Hepatocyte (in vitro differentiated cells): ENCODE data around the gene GSPT1. TPM values are rescaled to one million over a fixed set of nuclear protein-coding genes. Genes with fewer than 3 reads are reported as not detected.
A peak's percentile ranks its signal among the peaks of the same experiment; 100 is the strongest.
"Not testable (repeated sequence)": the region's sequence is repeated elsewhere in the genome, so short reads cannot be mapped to it uniquely, and the experiment has no call there.

Experiments
- DNase-seq: peaks from one replicate; pipeline ENCODE4 v3.0.0-alpha.2; 2016; ENCODE audit warnings: low spot score
- H2AFZ ChIP-seq: fragments of 200-600 bp; sonication (generic); 2 replicates; pipeline ENCODE4 v1.6.0; 2016; ENCODE audit warnings: antibody characterized with exemption, mild to moderate bottlenecking
- H3K27ac ChIP-seq: fragments of 200-600 bp; sonication (generic); 2 replicates; pipeline ENCODE4 v1.5.1; 2016; ENCODE audit warnings: mild to moderate bottlenecking
- H3K27me3 ChIP-seq: fragments of 200-600 bp; sonication (generic); 2 replicates; pipeline ENCODE4 v1.6.1; 2016
- H3K36me3 ChIP-seq: fragments of 200-600 bp; sonication (generic); replicated peaks from 2 replicates; pipeline ENCODE4 v1.5.1; 2016; ENCODE audit warnings: low read depth; ENCODE audit not compliant: insufficient read depth
- H3K4me1 ChIP-seq: fragments of 200-600 bp; sonication (generic); 2 replicates; pipeline ENCODE4 v1.5.1; 2016; ENCODE audit warnings: mild to moderate bottlenecking, moderate library complexity; ENCODE audit not compliant: insufficient read depth
- H3K4me2 ChIP-seq: fragments of 200-600 bp; sonication (generic); 2 replicates; pipeline ENCODE4 v1.6.0; 2016
- H3K4me3 ChIP-seq: fragments of 200-600 bp; sonication (generic); 2 replicates; pipeline ENCODE4 v1.5.1; 2016; ENCODE audit warnings: mild to moderate bottlenecking
- H3K79me2 ChIP-seq: fragments of 200-600 bp; sonication (generic); 2 replicates; pipeline ENCODE4 v1.6.0; 2017; ENCODE audit warnings: mild to moderate bottlenecking
- H3K9me2 ChIP-seq: fragments of 200-600 bp; sonication (generic); replicated peaks from 2 replicates; pipeline ENCODE4 v1.6.0; 2017; ENCODE audit warnings: mild to moderate bottlenecking; ENCODE audit not compliant: insufficient read depth
- H3K9me3 ChIP-seq: fragments of 200-600 bp; sonication (generic); 2 replicates; pipeline ENCODE4 v1.5.1; 2016; ENCODE audit warnings: low read depth, mild to moderate bottlenecking
- H4K20me1 ChIP-seq: fragments of 200-600 bp; sonication (generic); 2 replicates; pipeline ENCODE4 v1.6.0; 2016; ENCODE audit warnings: mild to moderate bottlenecking; ENCODE audit not compliant: insufficient read depth, poor library complexity, severe bottlenecking
- CTCF ChIP-seq: fragments of 200-600 bp; sonication (generic); IDR thresholded peaks from 2 replicates; pipeline ENCODE4 v1.5.1; 2016; ENCODE audit warnings: antibody characterized with exemption, mild to moderate bottlenecking; ENCODE audit not compliant: poor library complexity
- EZH2 ChIP-seq: fragments of 200-600 bp; sonication (generic); IDR thresholded peaks from 2 replicates; pipeline ENCODE4 v1.6.1; 2016; ENCODE audit warnings: antibody characterized with exemption, mild to moderate bottlenecking, borderline replicate concordance
- EZH2phosphoT487 ChIP-seq: fragments of 200-600 bp; sonication (generic); IDR thresholded peaks from one replicate; pipeline ENCODE4 v1.6.1; 2018; ENCODE audit warnings: antibody characterized with exemption, mild to moderate bottlenecking, low read depth, moderate library complexity; ENCODE audit not compliant: unreplicated experiment, severe bottlenecking
- WGBS: methylation state at CpG from one replicate; pipeline ENCODE4 v1.1.6; 2016; ENCODE audit warnings: low lambda C conversion rate; ENCODE audit errors: missing lambda C conversion rate; 5-methylcytosine and 5-hydroxymethylcytosine counted together
- polyA plus RNA-seq: library from polyadenylated mRNA; unstranded; fragments of >200 nt; fragmentation: Nextera tagmentation; extraction: Ambion mirVana; gene quantifications from 2 replicates; pipeline ENCODE4 v1.2.1, GENCODE V29; 2016
- total RNA-seq: library from RNA; depleted of rRNA; stranded (reverse); fragments of >200 nt; gene quantifications from 2 replicates; pipeline ENCODE4 v1.2.3, GENCODE V29; 2014

Gene GSPT1
- total RNA-seq (79.2 and 83.8 TPM in 2 replicates), polyA plus RNA-seq (105 and 109 TPM in 2 replicates)

GRCh38 chr16:11915644-11916523 is at the start of gene GSPT1:
Gene GSPT1, minus strand, starts transcription at chr16:11915956. Its CDS starts 236 bp downstream, at chr16:11915720.
- H3K27me3 ChIP-seq, result no peaks in the 10 kb centered on the region
- peaks cover 40% of the 10 kb centered on the region for H3K79me2 ChIP-seq
- peak within 1 kb of the TSS; percentile 87 for H3K4me3 ChIP-seq
- no peaks in the 10 kb centered on the region for H3K36me3 ChIP-seq
- 2% methylated on average over 49 of the region's 84 CpGs for WGBS
- no peaks in the 10 kb centered on the region for H3K9me3 ChIP-seq
- peak within 1 kb of the TSS; percentile 62 for H2AFZ ChIP-seq
- peak within 1 kb of the TSS; percentile 84 for H3K4me2 ChIP-seq
- H3K27ac ChIP-seq, result peak within 1 kb of the TSS; percentile 95
- TF ChIP-seq CTCF (no peak), EZH2phosphoT487 (no peak), EZH2 (no peak)
- H4K20me1 ChIP-seq, result peaks cover 36% of the 10 kb centered on the region
- DNase-seq, result peak; percentile 99
- peaks cover 20% of the 10 kb centered on the region for H3K4me1 ChIP-seq
- H3K9me2 ChIP-seq, result no peaks in the 10 kb centered on the region

DNA sequence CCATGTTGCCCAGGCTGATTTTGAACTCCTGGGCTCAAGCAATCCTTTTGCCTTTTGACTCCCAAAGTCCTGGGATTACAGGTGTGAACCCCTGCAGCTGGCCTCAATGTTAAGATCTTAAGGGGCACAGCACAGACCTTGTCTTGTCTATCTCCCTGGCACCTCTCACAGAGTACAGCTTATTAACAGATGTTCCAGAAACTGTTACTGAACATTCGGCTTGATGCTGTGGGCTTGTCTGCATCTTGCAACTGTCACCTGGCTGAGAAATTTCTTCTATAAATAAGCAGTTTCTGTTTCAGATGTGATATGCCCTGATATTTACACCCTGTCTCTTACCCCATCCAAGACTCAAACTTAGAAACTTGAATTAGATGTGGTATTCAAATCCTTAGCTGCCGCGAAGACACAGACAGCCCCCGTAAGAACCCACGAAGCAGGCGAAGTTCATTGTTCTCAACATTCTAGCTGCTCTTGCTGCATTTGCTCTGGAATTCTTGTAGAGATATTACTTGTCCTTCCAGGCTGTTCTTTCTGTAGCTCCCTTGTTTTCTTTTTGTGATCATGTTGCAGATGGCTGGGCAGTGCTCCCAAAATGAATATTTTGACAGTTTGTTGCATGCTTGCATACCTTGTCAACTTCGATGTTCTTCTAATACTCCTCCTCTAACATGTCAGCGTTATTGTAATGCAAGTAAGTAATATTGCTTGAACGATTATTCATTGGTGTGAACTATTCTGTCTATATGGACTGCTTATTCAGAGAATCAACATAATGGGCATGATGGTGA is 49.2 kb upstream of the GSPT1 start, which contains the start of gene TNFRSF17:
TNFRSF17 (plus strand) TSS at position 450 of the 791 bp plus-strand sequence; CDS start at position 565, 115 bp downstream.
- Histone ChIP-seq H2AFZ (no peak within 1 kb of the TSS), H3K4me1 (no peaks in the 10 kb centered on the region), H3K4me2 (no peak within 1 kb of the TSS), H4K20me1 (no peaks in the 10 kb centered on the region), H3K9me2 (no peaks in the 10 kb centered on the region), H3K27ac (no peak within 1 kb of the TSS), H3K4me3 (no peak within 1 kb of the TSS), H3K9me3 (no peaks in the 10 kb centered on the region), H3K79me2 (no peaks in the 10 kb centered on the region), H3K27me3 (no peaks in the 10 kb centered on the region), H3K36me3 (no peaks in the 10 kb centered on the region)
- no peak for DNase-seq
- WGBS, result 89% methylated on average over 9 of the region's 9 CpGs
- no peak for TF ChIP-seq EZH2phosphoT487
- TF ChIP-seq EZH2, result no peak
- TF ChIP-seq CTCF, result no peak

DNA sequence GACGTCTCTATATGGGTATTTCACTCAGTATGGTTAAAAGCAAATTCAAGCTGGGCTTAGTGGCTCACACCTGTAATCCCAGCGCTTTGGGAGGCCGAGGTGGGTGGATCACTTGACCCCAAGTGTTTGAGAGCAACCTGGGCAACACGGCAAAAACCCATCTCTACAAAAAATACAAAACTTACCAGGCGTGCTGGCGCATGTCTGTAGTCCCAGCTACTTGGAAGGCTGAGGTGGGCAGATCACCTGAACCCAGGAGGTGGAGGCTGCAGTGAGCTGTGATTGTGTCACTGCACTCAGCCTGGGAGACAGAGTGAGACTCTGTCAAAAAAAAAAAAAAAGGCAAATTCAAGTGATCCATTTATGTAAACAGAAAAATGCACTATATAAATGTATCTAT is 48.0 kb upstream of the GSPT1 start:
- no peaks in the 10 kb centered on the region for H3K4me1 ChIP-seq
- WGBS, result 93% methylated on average over 6 of the region's 6 CpGs

DNA sequence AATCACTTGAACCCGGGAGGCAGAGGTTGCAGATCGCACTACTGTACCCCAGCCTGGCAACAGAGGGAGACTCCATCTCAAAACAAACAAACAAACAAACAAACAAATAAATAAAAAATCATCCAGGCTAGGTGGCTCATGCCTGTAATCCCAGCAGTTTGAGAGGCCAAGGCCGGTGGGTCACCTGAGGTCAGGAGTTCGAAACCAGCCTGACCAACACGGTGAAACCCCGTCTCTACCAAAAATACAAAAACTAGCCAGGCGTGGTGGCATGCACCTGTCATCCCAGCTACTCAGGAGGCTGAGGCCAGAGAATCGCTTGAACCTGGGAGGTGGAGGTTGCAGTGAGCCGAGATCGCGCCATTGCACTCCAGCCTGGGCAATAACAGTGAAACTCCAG is 47.2 kb upstream of the GSPT1 start:
- not testable (repeated sequence) for H3K79me2 ChIP-seq, H3K4me1 ChIP-seq, H3K36me3 ChIP-seq, H4K20me1 ChIP-seq, H3K9me2 ChIP-seq, H3K4me3 ChIP-seq, DNase-seq, H3K27ac ChIP-seq, H2AFZ ChIP-seq, H3K9me3 ChIP-seq, H3K27me3 ChIP-seq, H3K4me2 ChIP-seq
- 97% methylated on average over 11 of the region's 11 CpGs for WGBS

More for the DNA sequence above, 48.0 kb upstream of the GSPT1 start:
- TF ChIP-seq CTCF (no peak), EZH2phosphoT487 (no peak), EZH2 (no peak)
- Histone ChIP-seq H3K27me3 (no peaks in the 10 kb centered on the region), H2AFZ (no peak overlapping the region), H3K79me2 (no peaks in the 10 kb centered on the region), H3K36me3 (no peaks in the 10 kb centered on the region), H3K9me2 (no peaks in the 10 kb centered on the region), H3K9me3 (no peaks in the 10 kb centered on the region), H3K4me2 (no peak overlapping the region), H3K27ac (no peak overlapping the region), H3K4me3 (no peak overlapping the region), H4K20me1 (no peaks in the 10 kb centered on the region)
- DNase-seq, result no peak

GRCh38 chr16:11962457-11962856 is 46.7 kb upstream of the GSPT1 start:
- 93% methylated on average over 5 of the region's 5 CpGs for WGBS
- DNase-seq, H3K27me3 ChIP-seq, H3K9me2 ChIP-seq, H4K20me1 ChIP-seq, H3K27ac ChIP-seq, H3K4me1 ChIP-seq, H3K9me3 ChIP-seq, H2AFZ ChIP-seq, H3K36me3 ChIP-seq, H3K4me3 ChIP-seq, H3K79me2 ChIP-seq, H3K4me2 ChIP-seq: not testable (repeated sequence)
